Measurements from ENCODE around the gene TBC1D32. TPM values are rescaled to one million over a fixed set of nuclear protein-coding genes. Genes with fewer than 3 reads are reported as not detected.

The TBC1D32 gene
- 0.88 to 1.3 TPM (median 1.2 TPM) in 5 replicates for total RNA-seq (2022; extraction: Qiagen RNA extraction; ENCODE audit: low read depth)

GRCh38 chr6:121334299-121335086 lies at the start of gene TBC1D32:
TBC1D32 (minus strand) TSS chr6:121334480; CDS start chr6:121334430, 50 bp downstream.

Other genes with a start within 250 kb of the TBC1D32 start
- gene GJA1, start 101.2 kb upstream of the TBC1D32 start, total RNA-seq (2022; extraction: Qiagen RNA extraction; ENCODE audit: low read depth), result 47.2 to 78.9 TPM (median 69.8 TPM) in 5 replicates